Measurements from ENCODE around the gene RPS3. TPM values are rescaled to one million over a fixed set of nuclear protein-coding genes. Genes with fewer than 3 reads are reported as not detected.
A peak's percentile ranks its signal among the peaks of the same experiment; 100 is the strongest.

RPS3 gene
- total RNA-seq (1,593 and 2,352 TPM in 2 replicates), polyA plus RNA-seq (3,359 and 3,446 TPM in 2 replicates), polyA minus RNA-seq (ENCODE audit: low replicate concordance) (1,972 and 3,395 TPM in 2 replicates)
- polyA plus RNA-seq (2012): 2,516 and 2,861 TPM in 2 replicates

- Histone ChIP-seq H3K9me3 (ENCODE audit: control insufficient read depth, insufficient read depth, low read depth, low read length) (no peaks in the 10 kb centered on the region), H3K36me3 (ENCODE audit: control insufficient read depth, insufficient read depth, low read length) (peaks cover 18% of the 10 kb centered on the region), H3K4me3 (replicated peaks in 1 of 4; ENCODE audit: control extremely low read depth in 1 of 4, insufficient read depth in 1 of 4, low read depth in 3 of 4, low read length in 4 of 4) (peak within 1 kb of the TSS; percentile 83 to 96 (median 96)), H4K20me1 (ENCODE audit: control insufficient read depth, extremely low read depth, insufficient read depth, low read length) (no peaks in the 10 kb centered on the region), H3K9ac (ENCODE audit: insufficient read depth, low read length) (peak within 1 kb of the TSS; percentile 87), H3K4me1 (ENCODE audit: control insufficient read depth, extremely low read depth, insufficient read depth, low read length) (peaks cover 15% of the 10 kb centered on the region), H3K4me2 (ENCODE audit: extremely low read depth, insufficient read depth, low read length) (peak within 1 kb of the TSS; percentile 81), H3K27ac (ENCODE audit: insufficient read depth, low read length) (peak within 1 kb of the TSS; percentile 87), H3K27me3 (ENCODE audit: control insufficient read depth, insufficient read depth, low read length) (no peaks in the 10 kb centered on the region), H3K79me2 (ENCODE audit: control insufficient read depth, insufficient read depth, low read length) (peaks cover 52% of the 10 kb centered on the region), H2AFZ (ENCODE audit: low read length) (no peak within 1 kb of the TSS)
- no peak for TF ChIP-seq CTCF (conservative IDR thresholded peaks at IDR 0.05 in 1 of 2, IDR thresholded peaks at IDR 0.05 in 1 of 2; ENCODE audit: low read depth in 1 of 2, low read length in 2 of 2)
- TF ChIP-seq EZH2 (IDR thresholded peaks at IDR 0.05; ENCODE audit: low read length, missing control alignments): no peak
- peak; percentile 90 to 92 for DNase-seq (ENCODE audit: low read depth in 2 of 2)
These were observed at the start of gene RPS3 for GRCh38 chr11:75399344-75400145. Gene RPS3 (plus strand): TSS chr11:75399518. CDS start chr11:75399548, 30 bp downstream.

- Histone ChIP-seq H3K9me3 (ENCODE audit: control insufficient read depth, insufficient read depth, low read depth, low read length) (no peaks in the 10 kb centered on the region), H3K36me3 (ENCODE audit: control insufficient read depth, insufficient read depth, low read length) (no peaks in the 10 kb centered on the region), H3K4me1 (ENCODE audit: control insufficient read depth, extremely low read depth, insufficient read depth, low read length) (peaks cover 24% of the 10 kb centered on the region), H4K20me1 (ENCODE audit: control insufficient read depth, extremely low read depth, insufficient read depth, low read length) (no peaks in the 10 kb centered on the region), H3K27me3 (ENCODE audit: control insufficient read depth, insufficient read depth, low read length) (no peaks in the 10 kb centered on the region), H3K4me3 (replicated peaks in 1 of 4; ENCODE audit: control extremely low read depth in 1 of 4, insufficient read depth in 1 of 4, low read depth in 3 of 4, low read length in 4 of 4) (peak overlapping the region in 2 of 4 experiments; percentile 61 to 65), H3K4me2 (ENCODE audit: extremely low read depth, insufficient read depth, low read length) (no peak overlapping the region), H3K9ac (ENCODE audit: insufficient read depth, low read length) (no peak overlapping the region), H2AFZ (ENCODE audit: low read length) (no peak overlapping the region), H3K79me2 (ENCODE audit: control insufficient read depth, insufficient read depth, low read length) (no peaks in the 10 kb centered on the region), H3K27ac (ENCODE audit: insufficient read depth, low read length) (no peak overlapping the region)
- no peak for DNase-seq (ENCODE audit: low read depth in 2 of 2)
- no peak for TF ChIP-seq CTCF (conservative IDR thresholded peaks at IDR 0.05 in 1 of 2, IDR thresholded peaks at IDR 0.05 in 1 of 2; ENCODE audit: low read depth in 1 of 2, low read length in 2 of 2)
- no peak for TF ChIP-seq EZH2 (IDR thresholded peaks at IDR 0.05; ENCODE audit: low read length, missing control alignments)
These were observed 49.7 kb upstream of the RPS3 start for GRCh38 chr11:75349521-75350116.

- TF ChIP-seq EZH2 (IDR thresholded peaks at IDR 0.05; ENCODE audit: low read length, missing control alignments): no peak
- TF ChIP-seq CTCF (conservative IDR thresholded peaks at IDR 0.05 in 1 of 2, IDR thresholded peaks at IDR 0.05 in 1 of 2; ENCODE audit: low read depth in 1 of 2, low read length in 2 of 2): no peak
- peak overlapping the region in 2 of 4 experiments; percentile 61 to 65 for H3K4me3 ChIP-seq (replicated peaks in 1 of 4; ENCODE audit: control extremely low read depth in 1 of 4, insufficient read depth in 1 of 4, low read depth in 3 of 4, low read length in 4 of 4)
- peaks cover 22% of the 10 kb centered on the region for H3K4me1 ChIP-seq (ENCODE audit: control insufficient read depth, extremely low read depth, insufficient read depth, low read length)
- no peaks in the 10 kb centered on the region for H3K36me3 ChIP-seq (ENCODE audit: control insufficient read depth, insufficient read depth, low read length)
- no peak overlapping the region for H2AFZ ChIP-seq (ENCODE audit: low read length)
- DNase-seq (ENCODE audit: low read depth in 2 of 2): no peak
- H3K27ac ChIP-seq (ENCODE audit: insufficient read depth, low read length): no peak overlapping the region
- H3K9me3 ChIP-seq (ENCODE audit: control insufficient read depth, insufficient read depth, low read depth, low read length): no peaks in the 10 kb centered on the region
- H3K9ac ChIP-seq (ENCODE audit: insufficient read depth, low read length): no peak overlapping the region
- no peaks in the 10 kb centered on the region for H3K27me3 ChIP-seq (ENCODE audit: control insufficient read depth, insufficient read depth, low read length)
- H3K4me2 ChIP-seq (ENCODE audit: extremely low read depth, insufficient read depth, low read length): peak overlapping the region; percentile 61
- H4K20me1 ChIP-seq (ENCODE audit: control insufficient read depth, extremely low read depth, insufficient read depth, low read length): no peaks in the 10 kb centered on the region
- no peaks in the 10 kb centered on the region for H3K79me2 ChIP-seq (ENCODE audit: control insufficient read depth, insufficient read depth, low read length)
These were observed 49.1 kb upstream of the RPS3 start for GRCh38 chr11:75350122-75350742.
